Placental epithelial cell (primary cell): ENCODE results near the gene GAL3ST2. TPM values are rescaled to one million over a fixed set of nuclear protein-coding genes. Genes with fewer than 3 reads are reported as not detected.

Experiments used
- total RNA-seq: library from RNA; depleted of rRNA; stranded (reverse); fragments of >200 nt; gene quantifications from 2 replicates; pipeline ENCODE4 v1.2.3, GENCODE V29; 2012

GAL3ST2 gene
- 0.79 TPM in 1 of 2 replicates, not detected in the other for total RNA-seq

GRCh38 chr2:241776336-241777169, at the start of gene GAL3ST2:
Gene GAL3ST2, plus strand, starts transcription at chr2:241776822. Its CDS starts 134 bp downstream, at chr2:241776956.

GRCh38 chr2:241734467-241735208, 42.0 kb upstream of the GAL3ST2 start, which contains the start of gene D2HGDH:
Gene D2HGDH, plus strand, starts transcription at chr2:241734630. Its CDS starts 595 bp downstream, at chr2:241735225.

GRCh38 chr2:241808721-241809382, 32.2 kb downstream of the GAL3ST2 start, which contains the start of gene NEU4:
Gene NEU4, plus strand, starts transcription at chr2:241809193. Its CDS starts 5,292 bp downstream, at chr2:241814485.

Other genes starting within 250 kb of the GAL3ST2 start
- gene BOK, start 218.1 kb upstream of the GAL3ST2 start, total RNA-seq, result 138 and 210 TPM in 2 replicates
- 42.8 and 47.8 TPM in 2 replicates for gene THAP4, start 139.7 kb upstream of the GAL3ST2 start, total RNA-seq
- 53.8 and 85.3 TPM in 2 replicates for gene ATG4B, start 139.1 kb upstream of the GAL3ST2 start, total RNA-seq
- gene DTYMK, start 90.0 kb upstream of the GAL3ST2 start, total RNA-seq, result 11.8 and 32.2 TPM in 2 replicates
- gene ING5, start 74.8 kb upstream of the GAL3ST2 start, total RNA-seq, result 17.0 and 41.2 TPM in 2 replicates
- gene D2HGDH, start 42.2 kb upstream of the GAL3ST2 start, total RNA-seq, result 11.6 and 32.6 TPM in 2 replicates
- not detected in 2 replicates for gene NEU4, start 32.4 kb downstream of the GAL3ST2 start, total RNA-seq
- gene PDCD1, start 82.1 kb downstream of the GAL3ST2 start, total RNA-seq, result not detected in 2 replicates
- gene RTP5, start 92.9 kb downstream of the GAL3ST2 start, total RNA-seq, result not detected in 2 replicates